Psoas muscle (tissue), 8 donors: ENCODE measurements around the gene SP100. TPM values are rescaled to one million over a fixed set of nuclear protein-coding genes. Genes with fewer than 3 reads are reported as not detected.
A peak's percentile ranks its signal among the peaks of the same experiment; 100 is the strongest.

Source experiments
- ATAC-seq, 4 donors: fragments of 200-7000 bp; cut with Tn5 transposase; one replicate each; pipeline ENCODE4 v1.9.1; 2020; ENCODE audit warnings: moderate library complexity in 3 of 4, mild to moderate bottlenecking in 2 of 4
- DNase-seq, 2 donors: peaks; one replicate each; pipeline ENCODE4 v3.0.0-alpha.2; 2020
- H3K27ac ChIP-seq: fragments of 200-600 bp; one replicate; pipeline ENCODE4 v1.8.0; 2022
- H3K27me3 ChIP-seq, 3 donors: fragments of 200-600 bp in 1 of 3; one replicate each; pipeline versions ENCODE4 v1.6.1 to v1.8.0; 2013 to 2022; ENCODE audit warnings: low read length in 2 of 3, mild to moderate bottlenecking in 2 of 3, moderate library complexity in 1 of 3; ENCODE audit not compliant: insufficient read depth in 3 of 3
- H3K36me3 ChIP-seq, 2 donors: fragments of 200-600 bp in 1 of 2; one replicate each; pipeline versions ENCODE4 v1.6.1 to v1.8.0; 2013 to 2022; ENCODE audit warnings: low read depth in 1 of 2, mild to moderate bottlenecking in 1 of 2, moderate library complexity in 1 of 2; ENCODE audit not compliant: insufficient read depth in 1 of 2
- H3K4me1 ChIP-seq: fragments of 200-600 bp; one replicate; pipeline ENCODE4 v1.8.0; 2022
- H3K4me3 ChIP-seq: fragments of 200-600 bp; one replicate; pipeline ENCODE4 v1.8.0; 2022; ENCODE audit warnings: mild to moderate bottlenecking
- H3K9me3 ChIP-seq: fragments of 200-600 bp; one replicate; pipeline ENCODE4 v1.8.0; 2022
- WGBS, 3 donors: extraction: QIAGEN DNeasy Blood & Tissue Kit; methylation state at CpG; one replicate each; pipeline versions ENCODE4 v1.1.6 to v1.1.7; 2013; 5-methylcytosine and 5-hydroxymethylcytosine counted together
- intact Hi-C, 2 donors: fragments of 100-400 bp; cut with DNase I; formaldehyde crosslinking; loops; one replicate each; pipeline versions ENCODE4 v1.11.0 to v1.14.2; 2022
- long read RNA-seq, 2 donors: library from polyadenylated mRNA; unstranded; transcript quantifications; one replicate each; pipeline ENCODE4 v2.0.0, GENCODE V29; 2021
- polyA plus RNA-seq, 3 donors: library from polyadenylated mRNA; stranded (reverse); fragments of 200-250 nt; gene quantifications; one replicate each; pipeline ENCODE4 v1.2.3, GENCODE V29; 2013
- total RNA-seq, 4 donors: library from RNA; stranded (reverse); fragmentation: NEBNext Ultra II Directional in 2 of 4; extraction: Animal tissue kit (Norgen Biotek cat#: 25700) in 2 of 4; gene quantifications; one replicate each; pipeline versions ENCODE4 v1.2.1 to v1.2.4, GENCODE V29; 2021 to 2023
- TF ChIP-seq, protein P1 (sequence below): fragments of 200-600 bp; IDR thresholded peaks from one replicate; pipeline ENCODE4 v1.8.0; 2022; ENCODE audit warnings: antibody characterized with exemption
- donor health status: healthy with polysubstance abuse.
- donor health status: DM: no; HTN: no; CAD: no; lungs with moderate emphysema.
- donor health status: Bipolar disorder and iron deficiency.
- donor health status: healthy.
- donor health status: DM: yes; HTN: yes; CAD: no.
- donor health status: DM: no; HTN: no; CAD: no.
- donor health status: DM: no; HTN: no; CAD: no.
- donor health status: DM: yes; HTN: yes; CAD: no.

The SP100 gene
- total RNA-seq, result 10 to 100 TPM; 13.5 to 28.0 (median 20.3) TPM
- polyA plus RNA-seq, result 10 to 100 TPM in 1 of 3 donors, 1 to 10 TPM in 2; 6.5 to 10.4 (median 9.3) TPM
- long read RNA-seq, donor 1, partial matches to known transcripts, result 1 of 10 reads
- long read RNA-seq, donor 1, other reads (novel, unspliced or antisense), result 3 of 10 reads
- long read RNA-seq, donor 2, transcript SP100-204 (15 exons, 1,898 nt), result major isoform, 5 of 14 reads
- long read RNA-seq, donor 2, partial matches to known transcripts, result 1 of 14 reads
- long read RNA-seq, donor 2, other reads (novel, unspliced or antisense), result 4 of 14 reads

DNA sequence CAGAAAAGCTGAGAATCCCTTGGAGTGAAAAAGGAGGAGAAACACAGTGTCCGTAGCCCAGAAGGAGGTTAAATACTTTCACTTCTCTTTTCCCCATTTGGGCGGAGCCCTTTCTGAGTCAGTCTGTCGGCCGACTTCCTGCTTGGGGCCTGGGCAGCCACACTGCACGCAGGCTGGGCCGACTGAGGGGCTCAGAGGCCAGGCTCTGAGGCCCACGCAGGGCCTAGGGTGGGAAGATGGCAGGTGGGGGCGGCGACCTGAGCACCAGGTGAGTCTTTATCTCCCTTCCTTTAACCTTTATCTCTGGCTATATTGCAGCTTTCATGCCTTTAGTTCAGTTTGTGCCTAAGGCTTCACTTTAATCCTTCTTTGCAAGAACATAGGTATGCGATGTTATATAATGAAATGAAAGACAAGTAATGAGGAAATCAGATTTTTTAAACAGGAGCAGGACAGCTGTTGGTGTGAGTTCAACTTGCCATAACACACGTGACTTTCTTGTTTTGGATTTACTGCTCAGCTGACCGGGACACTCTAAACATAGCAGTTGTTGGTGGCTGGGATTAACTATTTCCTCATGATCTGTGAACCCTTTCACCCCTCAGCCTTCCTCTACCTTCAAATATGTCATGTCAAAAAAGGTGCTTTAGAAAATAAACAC is at the start of gene SP100:
TSS of gene SP100 (plus strand) at position 141 of the 661 bp plus-strand sequence. CDS start at position 237, 96 bp downstream.
- H3K4me3 ChIP-seq, result peak within 1 kb of the TSS; percentile 76
- H3K27ac ChIP-seq, result peak within 1 kb of the TSS; percentile 86
- DNase-seq (peak; percentile 70 to 81), ATAC-seq (peak; percentile 74 to 82 (median 77))
- H3K9me3 ChIP-seq, result no peaks in the 10 kb centered on the region
- peaks cover 10% of the 10 kb centered on the region for H3K4me1 ChIP-seq
- no peaks in the 10 kb centered on the region for H3K27me3 ChIP-seq
- TF ChIP-seq, protein P1, sequence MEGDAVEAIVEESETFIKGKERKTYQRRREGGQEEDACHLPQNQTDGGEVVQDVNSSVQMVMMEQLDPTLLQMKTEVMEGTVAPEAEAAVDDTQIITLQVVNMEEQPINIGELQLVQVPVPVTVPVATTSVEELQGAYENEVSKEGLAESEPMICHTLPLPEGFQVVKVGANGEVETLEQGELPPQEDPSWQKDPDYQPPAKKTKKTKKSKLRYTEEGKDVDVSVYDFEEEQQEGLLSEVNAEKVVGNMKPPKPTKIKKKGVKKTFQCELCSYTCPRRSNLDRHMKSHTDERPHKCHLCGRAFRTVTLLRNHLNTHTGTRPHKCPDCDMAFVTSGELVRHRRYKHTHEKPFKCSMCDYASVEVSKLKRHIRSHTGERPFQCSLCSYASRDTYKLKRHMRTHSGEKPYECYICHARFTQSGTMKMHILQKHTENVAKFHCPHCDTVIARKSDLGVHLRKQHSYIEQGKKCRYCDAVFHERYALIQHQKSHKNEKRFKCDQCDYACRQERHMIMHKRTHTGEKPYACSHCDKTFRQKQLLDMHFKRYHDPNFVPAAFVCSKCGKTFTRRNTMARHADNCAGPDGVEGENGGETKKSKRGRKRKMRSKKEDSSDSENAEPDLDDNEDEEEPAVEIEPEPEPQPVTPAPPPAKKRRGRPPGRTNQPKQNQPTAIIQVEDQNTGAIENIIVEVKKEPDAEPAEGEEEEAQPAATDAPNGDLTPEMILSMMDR, result no peak
- intact Hi-C loops, result no loop called here
- WGBS, 3 donors, result 5 to 14% (median 9%) methylated on average over 12 of the region's 12 CpGs
- H3K36me3 ChIP-seq, result no peaks in the 10 kb centered on the region

DNA sequence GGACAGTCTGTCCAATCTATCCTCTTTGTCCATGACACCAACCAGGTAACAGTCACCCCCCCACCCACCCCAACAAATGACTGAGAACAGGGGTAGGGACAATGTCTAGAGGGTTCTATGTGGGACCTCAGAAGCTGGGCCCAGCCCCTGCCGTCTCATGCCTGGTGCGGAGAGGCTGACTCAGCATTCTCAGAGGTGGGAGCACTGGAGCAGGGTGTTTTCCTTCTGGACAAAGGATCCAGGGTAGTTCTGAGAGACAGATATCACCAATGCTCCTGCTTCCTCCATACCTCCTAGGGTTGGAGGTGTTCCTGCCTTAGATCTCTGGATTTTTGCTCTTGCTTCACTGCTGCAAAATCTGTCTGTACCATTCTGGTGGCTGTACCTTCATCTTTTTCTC is 33.9 kb upstream of the SP100 start:
- ATAC-seq, result no peak
- H3K4me3 ChIP-seq, result no peak overlapping the region
- WGBS, 3 donors, result 96 to 100% (median 98%) methylated on average over 2 of the region's 2 CpGs
- no peak overlapping the region for H3K27ac ChIP-seq
- intact Hi-C loops, result no loop called here
- TF ChIP-seq, protein P1, result no peak
- DNase-seq, result no peak
- no peaks in the 10 kb centered on the region for H3K27me3 ChIP-seq
- H3K4me1 ChIP-seq, result no peaks in the 10 kb centered on the region
- peaks cover 0 to 2% of the 10 kb centered on the region in 2 donors for H3K36me3 ChIP-seq
- no peaks in the 10 kb centered on the region for H3K9me3 ChIP-seq

DNA sequence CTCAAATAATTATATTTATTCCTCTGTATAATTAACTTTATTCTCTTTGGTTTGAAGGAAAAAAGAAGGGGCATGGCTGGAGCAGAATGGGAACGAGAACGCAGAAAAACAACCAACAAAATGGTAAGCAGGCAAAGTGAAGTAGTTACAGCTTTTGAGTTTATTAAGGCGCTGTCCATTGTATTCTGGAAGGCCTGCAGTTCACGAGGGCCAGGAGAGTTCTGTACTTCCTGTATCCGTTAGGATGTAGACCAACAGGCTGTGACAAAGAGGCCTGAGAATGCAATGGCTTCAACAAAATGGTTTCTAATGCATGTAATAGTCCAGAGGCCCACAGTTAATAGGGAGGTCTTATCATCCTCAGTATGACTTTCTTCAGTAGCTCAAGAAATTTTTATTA is 32.5 kb upstream of the SP100 start:
- no peak for DNase-seq
- TF ChIP-seq, protein P1, result no peak
- Histone ChIP-seq H3K4me1 (no peaks in the 10 kb centered on the region), H3K27ac (no peak overlapping the region), H3K36me3 (peaks cover 0 to 2% of the 10 kb centered on the region in 2 donors), H3K4me3 (no peak overlapping the region), H3K9me3 (no peaks in the 10 kb centered on the region), H3K27me3 (no peaks in the 10 kb centered on the region)
- 75 to 79% (median 76%) methylated on average over 5 of the region's 5 CpGs for WGBS, 3 donors
- ATAC-seq, result no peak
- intact Hi-C loops, result no loop called here

DNA sequence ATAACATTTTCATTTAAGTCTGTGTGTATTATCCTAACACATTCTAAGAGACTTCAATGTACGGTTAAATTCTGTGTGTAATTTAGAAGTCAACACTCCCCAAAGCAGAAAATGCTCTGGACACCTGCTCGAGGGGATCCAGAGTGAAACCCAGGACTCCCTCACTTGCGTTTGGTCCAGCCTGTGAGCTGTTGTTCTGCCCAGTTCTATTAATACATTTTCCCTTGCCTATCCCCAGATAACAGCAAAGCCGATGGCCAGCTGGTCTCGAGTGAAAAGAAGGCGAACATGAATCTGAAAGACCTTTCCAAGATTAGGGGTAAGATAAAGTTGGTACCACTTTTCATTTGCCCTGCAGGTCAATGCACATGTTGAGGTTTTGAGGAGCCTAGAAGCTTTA is 31.0 kb upstream of the SP100 start:
- intact Hi-C loops, result no loop called here
- no peaks in the 10 kb centered on the region for H3K4me1 ChIP-seq
- DNase-seq, result no peak
- no peak overlapping the region for H3K4me3 ChIP-seq
- TF ChIP-seq, protein P1, result no peak
- H3K9me3 ChIP-seq, result no peaks in the 10 kb centered on the region
- H3K27ac ChIP-seq, result no peak overlapping the region
- 65 to 80% (median 68%) methylated on average over 6 of the region's 6 CpGs for WGBS, 3 donors
- ATAC-seq, result no peak
- no peaks in the 10 kb centered on the region for H3K27me3 ChIP-seq
- H3K36me3 ChIP-seq, result peaks cover 2 to 14% of the 10 kb centered on the region in 2 donors
